ENCODE data around the gene SYNGR1.

GRCh38 chr22:39308614-39309363 lies 41.0 kb upstream of the SYNGR1 start:
- TF ChIP-seq POLR2A (IDR thresholded peaks at IDR 0.05) (no peak), CTCF (IDR thresholded peaks at IDR 0.05) (no peak)
